Adrenal gland (tissue), 12 donors: ENCODE data around the gene FNDC4. TPM values are rescaled to one million over a fixed set of nuclear protein-coding genes. Genes with fewer than 3 reads are reported as not detected.

Experiments used
- DNase-seq, 7 donors: peaks; one replicate each; pipeline ENCODE4 v3.0.0-alpha.2; 2019 to 2020
- H3K27ac ChIP-seq, 5 donors: fragments of 200-600 bp; sonication (generic) in 4 of 5; 1 replicate in 3 of 5; 2 replicates in 2 of 5; pipeline versions ENCODE4 v1.5.1 to v1.8.0; 2016 to 2020; ENCODE audit warnings: mild to moderate bottlenecking in 1 of 5
- H3K27me3 ChIP-seq: fragments of 200-600 bp; 2 replicates; pipeline ENCODE4 v1.8.0; 2021
- H3K36me3 ChIP-seq, 2 donors: fragments of 200-600 bp; replicated peaks in 1 of 2; 1 replicate in 1 of 2; 2 replicates in 1 of 2; pipeline versions ENCODE4 v1.5.1 to v1.8.0; 2018 to 2022
- H3K4me1 ChIP-seq, 2 donors: fragments of 200-600 bp; replicated peaks in 1 of 2; 1 replicate in 1 of 2; 2 replicates in 1 of 2; pipeline versions ENCODE4 v1.5.1 to v1.8.0; 2018 to 2021
- H3K4me3 ChIP-seq, 4 donors: fragments of 200-600 bp; sonication (generic) in 3 of 4; one replicate each; pipeline ENCODE4 v1.5.1; 2016 to 2018
- H3K9me3 ChIP-seq, 3 donors: fragments of 200-600 bp; sonication (generic) in 1 of 3; replicated peaks in 1 of 3; 1 replicate in 2 of 3; 2 replicates in 1 of 3; pipeline versions ENCODE4 v1.5.1 to v1.8.0; 2016 to 2021
- POLR2A ChIP-seq, 2 donors: fragments of 450-650 bp; IDR thresholded peaks; one replicate each; pipeline ENCODE4 v1.6.1; 2017; ENCODE audit warnings: antibody characterized with exemption in 2 of 2, mild to moderate bottlenecking in 2 of 2, moderate library complexity in 1 of 2
- WGBS, 4 donors: extraction: QIAGEN DNeasy Blood & Tissue Kit in 2 of 4; methylation state at CpG; one replicate each; pipeline versions ENCODE4 v1.1.5 to v1.1.7; 2013 to 2017; 5-methylcytosine and 5-hydroxymethylcytosine counted together
- intact Hi-C, 2 donors: fragments of 100-400 bp; cut with DNase I; formaldehyde crosslinking; loops; one replicate each; pipeline versions ENCODE4 v1.14.1 to v1.15.0; 2022 to 2023
- polyA plus RNA-seq, 3 donors: library from polyadenylated mRNA; stranded (reverse); fragments of 200-250 nt in 2 of 3; fragments of 350-450 nt in 1 of 3; fragmentation: Illumina TruSeq in 1 of 3; extraction: RNeasy Lipid Tissue Mini Kit (QIAGEN cat#74804) in 1 of 3; gene quantifications; one replicate each; pipeline ENCODE4 v1.2.3, GENCODE V29; 2013 to 2014
- total RNA-seq, 9 donors: library from RNA; depleted of rRNA in 4 of 9; stranded (reverse); fragments of >200 nt in 4 of 9; fragments of 120-200 nt in 1 of 9; fragmentation: NEBNext Ultra II Directional in 1 of 9; extraction: Animal tissue kit (Norgen Biotek cat#: 25700) in 1 of 9; gene quantifications; one replicate each; pipeline versions ENCODE4 v1.1.0 to v1.2.4, GENCODE V29; 2013 to 2023
- TF ChIP-seq, protein P1 (sequence below), 6 experiments: fragments of 450-650 bp in 4 of 6; fragments of 200-600 bp in 2 of 6; sonication (generic) in 1 of 6; IDR thresholded peaks; 1 replicate in 5 of 6; 2 replicates in 1 of 6; pipeline versions ENCODE4 v1.5.1 to v1.8.0; 2016 to 2021; ENCODE audit warnings: antibody characterized with exemption in 6 of 6, mild to moderate bottlenecking in 2 of 6, moderate library complexity in 1 of 6
- donor health status: healthy with polysubstance abuse.
- donor health status: Bipolar disorder and iron deficiency.
- donor health status: DM: yes; HTN: yes; CAD: no.
- donor health status: DM: no; HTN: no; CAD: no.
- donor health status: DM: no; HTN: no; CAD: no.
- donor health status: DM: yes; HTN: yes; CAD: no.

FNDC4 gene
- total and polyA plus RNA-seq, 12 donors = 35.3 to 331 (median 115) TPM

DNA sequence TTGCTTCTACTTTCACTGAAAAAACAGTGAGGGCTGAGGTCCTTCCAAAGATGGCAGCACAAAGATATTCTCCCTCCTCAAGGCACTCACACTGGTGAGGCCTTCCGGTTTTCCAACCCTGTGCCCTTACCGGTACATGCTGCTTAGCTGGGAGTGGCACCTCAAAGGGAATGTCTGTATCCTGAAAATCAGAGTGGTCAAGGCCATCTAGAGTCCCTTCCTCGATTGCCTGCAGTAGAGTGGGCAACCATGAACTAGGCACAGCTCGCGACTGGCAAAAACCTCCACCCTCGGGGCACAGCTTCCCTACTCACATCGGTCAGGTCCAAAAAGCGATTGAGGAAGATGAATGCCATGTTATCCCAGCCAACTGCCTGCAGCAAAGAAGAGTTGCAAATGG lies 49.4 kb downstream of the FNDC4 start:
- Histone ChIP-seq H3K27ac (no peak overlapping the region), H3K36me3 (peaks cover 0 to 44% of the 10 kb centered on the region in 2 donors), H3K9me3 (no peaks in the 10 kb centered on the region), H3K4me1 (no peaks in the 10 kb centered on the region), H3K27me3 (no peaks in the 10 kb centered on the region), H3K4me3 (no peak overlapping the region)
- WGBS, 4 donors = 87 to 100% (median 91%) methylated on average over 3 to 8 of the region's 8 CpGs
- TF ChIP-seq, protein P1, sequence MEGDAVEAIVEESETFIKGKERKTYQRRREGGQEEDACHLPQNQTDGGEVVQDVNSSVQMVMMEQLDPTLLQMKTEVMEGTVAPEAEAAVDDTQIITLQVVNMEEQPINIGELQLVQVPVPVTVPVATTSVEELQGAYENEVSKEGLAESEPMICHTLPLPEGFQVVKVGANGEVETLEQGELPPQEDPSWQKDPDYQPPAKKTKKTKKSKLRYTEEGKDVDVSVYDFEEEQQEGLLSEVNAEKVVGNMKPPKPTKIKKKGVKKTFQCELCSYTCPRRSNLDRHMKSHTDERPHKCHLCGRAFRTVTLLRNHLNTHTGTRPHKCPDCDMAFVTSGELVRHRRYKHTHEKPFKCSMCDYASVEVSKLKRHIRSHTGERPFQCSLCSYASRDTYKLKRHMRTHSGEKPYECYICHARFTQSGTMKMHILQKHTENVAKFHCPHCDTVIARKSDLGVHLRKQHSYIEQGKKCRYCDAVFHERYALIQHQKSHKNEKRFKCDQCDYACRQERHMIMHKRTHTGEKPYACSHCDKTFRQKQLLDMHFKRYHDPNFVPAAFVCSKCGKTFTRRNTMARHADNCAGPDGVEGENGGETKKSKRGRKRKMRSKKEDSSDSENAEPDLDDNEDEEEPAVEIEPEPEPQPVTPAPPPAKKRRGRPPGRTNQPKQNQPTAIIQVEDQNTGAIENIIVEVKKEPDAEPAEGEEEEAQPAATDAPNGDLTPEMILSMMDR (IDR thresholded peaks at IDR 0.05) = no peak
- no peak for TF ChIP-seq POLR2A (IDR thresholded peaks at IDR 0.05)
- intact Hi-C loops = no loop called here
- no peak for DNase-seq

DNA sequence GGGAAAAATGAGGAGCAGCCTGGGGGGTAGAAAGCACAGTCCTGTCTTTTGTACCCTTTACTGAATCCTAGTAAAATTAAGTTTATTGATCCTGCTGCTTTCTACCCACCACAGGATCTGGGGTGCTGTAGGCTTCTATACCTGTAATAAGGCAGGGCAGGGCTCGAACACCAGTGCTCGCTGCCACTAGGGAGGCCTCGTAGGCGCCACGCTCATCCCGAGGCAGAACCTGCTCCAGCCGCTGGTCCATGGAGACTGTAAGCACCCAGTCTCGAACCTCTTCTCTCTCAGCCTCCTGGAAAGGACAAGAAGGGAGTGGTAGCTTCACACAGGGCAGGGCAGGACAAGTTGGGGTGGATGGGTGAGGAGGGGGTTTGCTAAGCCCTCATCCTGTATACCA lies 49.8 kb downstream of the FNDC4 start:
- TF ChIP-seq POLR2A (IDR thresholded peaks at IDR 0.05) = no peak
- TF ChIP-seq, protein P1 (IDR thresholded peaks at IDR 0.05) = no peak
- DNase-seq = no peak
- intact Hi-C loops = no loop called here
- no peaks in the 10 kb centered on the region for H3K4me1 ChIP-seq
- H3K4me3 ChIP-seq = no peak overlapping the region
- 85 to 96% (median 93%) methylated on average over 8 of the region's 8 CpGs for WGBS, 4 donors
- H3K27me3 ChIP-seq = no peaks in the 10 kb centered on the region
- H3K36me3 ChIP-seq = peaks cover 0 to 49% of the 10 kb centered on the region in 2 donors
- no peak overlapping the region for H3K27ac ChIP-seq
- H3K9me3 ChIP-seq = no peaks in the 10 kb centered on the region

DNA sequence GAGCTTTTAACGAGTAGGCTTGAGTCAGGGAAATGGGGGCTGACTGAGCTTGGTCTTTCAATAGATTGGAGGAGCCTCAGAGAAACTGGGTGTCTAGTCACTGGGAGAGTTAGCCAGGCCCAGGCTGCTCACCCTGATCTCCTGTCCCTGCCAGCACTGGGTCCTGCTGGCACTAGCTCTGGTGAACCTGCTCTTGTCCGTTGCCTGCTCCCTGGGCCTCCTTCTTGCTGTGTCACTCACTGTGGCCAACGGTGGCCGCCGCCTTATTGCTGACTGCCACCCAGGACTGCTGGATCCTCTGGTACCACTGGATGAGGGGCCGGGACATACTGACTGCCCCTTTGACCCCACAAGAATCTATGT lies 52.1 kb downstream of the FNDC4 start:
- TF ChIP-seq POLR2A (IDR thresholded peaks at IDR 0.05) = no peak
- TF ChIP-seq, protein P1 (IDR thresholded peaks at IDR 0.05) = no peak
- H3K27me3 ChIP-seq = no peaks in the 10 kb centered on the region
- H3K27ac ChIP-seq = peak overlapping the region in 2 of 5 donors; percentile 20 to 30
- H3K4me3 ChIP-seq = no peak overlapping the region
- 70 to 88% (median 79%) methylated on average over 2 to 6 of the region's 6 CpGs for WGBS, 4 donors
- peak in 2 of 7 donors; percentile 7 to 22 for DNase-seq
- intact Hi-C loops = no loop called here
- no peaks in the 10 kb centered on the region for H3K9me3 ChIP-seq
- peaks cover 0 to 50% of the 10 kb centered on the region in 2 donors for H3K36me3 ChIP-seq
- H3K4me1 ChIP-seq = no peaks in the 10 kb centered on the region

DNA sequence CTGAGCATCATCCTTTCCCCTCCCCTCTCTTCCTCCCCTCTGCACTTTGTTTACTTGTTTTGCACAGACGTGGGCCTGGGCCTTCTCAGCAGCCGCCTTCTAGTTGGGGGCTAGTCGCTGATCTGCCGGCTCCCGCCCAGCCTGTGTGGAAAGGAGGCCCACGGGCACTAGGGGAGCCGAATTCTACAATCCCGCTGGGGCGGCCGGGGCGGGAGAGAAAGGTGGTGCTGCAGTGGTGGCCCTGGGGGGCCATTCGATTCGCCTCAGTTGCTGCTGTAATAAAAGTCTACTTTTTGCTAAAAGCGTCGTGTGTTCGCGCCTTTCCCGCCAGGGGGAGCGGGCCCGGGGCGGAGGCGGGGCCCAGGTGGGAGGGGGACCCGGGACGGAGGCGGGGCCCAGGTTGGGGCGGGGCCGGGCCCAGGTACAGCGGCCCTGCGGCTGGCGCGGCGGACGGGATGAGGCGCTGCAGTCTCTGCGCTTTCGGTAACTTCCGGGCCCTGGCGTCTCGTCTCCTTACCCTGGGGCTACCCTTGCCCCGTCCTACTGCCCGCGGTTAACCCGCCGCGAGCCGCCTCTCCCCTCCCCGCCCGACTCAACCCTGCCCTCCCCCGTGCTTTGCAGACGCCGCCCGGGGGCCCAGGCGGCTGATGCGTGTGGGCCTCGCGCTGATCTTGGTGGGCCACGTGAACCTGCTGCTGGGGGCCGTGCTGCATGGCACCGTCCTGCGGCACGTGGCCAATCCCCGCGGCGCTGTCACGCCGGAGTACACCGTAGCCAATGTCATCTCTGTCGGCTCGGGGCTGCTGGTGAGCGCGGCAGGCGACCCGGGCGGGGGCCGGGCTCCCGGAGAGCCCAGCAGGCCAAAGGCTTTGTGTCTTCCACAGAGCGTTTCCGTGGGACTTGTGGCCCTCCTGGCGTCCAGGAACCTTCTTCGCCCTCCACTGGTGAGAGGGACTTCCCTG lies 52.8 kb downstream of the FNDC4 start, which contains the start of gene KRTCAP3:
TSS of gene KRTCAP3 (plus strand) at position 424 of the 962 bp plus-strand sequence. CDS start at position 456, 32 bp downstream.
- WGBS, 4 donors = 43 to 77% (median 61%) methylated on average over 19 to 80 of the region's 80 CpGs
- intact Hi-C loops = no loop called here
- DNase-seq = peak in 4 of 7 donors; percentile 16 to 49 (median 36)
- Histone ChIP-seq H3K27ac (peak within 1 kb of the TSS in 2 of 5 donors; percentile 20 to 30), H3K4me1 (no peaks in the 10 kb centered on the region), H3K4me3 (peak within 1 kb of the TSS in 1 of 4 donors; percentile 43), H3K9me3 (no peaks in the 10 kb centered on the region), H3K36me3 (peaks cover 0 to 51% of the 10 kb centered on the region in 2 donors), H3K27me3 (no peaks in the 10 kb centered on the region)
- TF ChIP-seq, protein P1 (IDR thresholded peaks at IDR 0.05) = peak in 1 of 6 experiments; percentile 6
- TF ChIP-seq POLR2A (IDR thresholded peaks at IDR 0.05) = no peak
